ENCODE data around the gene SV2B. TPM values are rescaled to one million over a fixed set of nuclear protein-coding genes. Genes with fewer than 3 reads are reported as not detected.

The SV2B gene
- total RNA-seq, 1 experiment from 2014 or later = not detected

DNA sequence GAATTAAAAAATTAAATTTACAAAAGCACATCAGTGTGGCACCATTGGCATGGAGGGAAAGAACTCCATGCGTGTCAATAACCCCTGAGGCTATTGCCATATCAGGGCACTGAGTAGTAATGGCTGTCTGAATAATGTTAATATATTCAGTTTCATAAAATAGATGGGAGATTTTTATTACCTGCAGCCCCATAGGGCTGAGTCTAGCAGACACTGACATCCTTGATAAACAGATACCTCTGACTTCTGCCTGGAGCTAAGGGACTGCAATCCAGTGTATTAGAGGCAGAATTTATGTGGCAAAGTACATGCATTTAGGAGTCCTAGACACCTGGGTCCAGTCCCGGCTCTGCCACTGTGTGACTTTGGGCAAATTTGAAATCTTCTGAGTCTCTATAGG, 38.8 kb upstream of the SV2B start:
- H3K36me3 ChIP-seq (ENCODE audit: control insufficient read depth in 1 of 2, insufficient read depth in 2 of 2, low read length in 2 of 2) = no peaks in the 10 kb centered on the region
- no peak for DNase-seq (ENCODE audit: low read depth, low spot score)
- no peaks in the 10 kb centered on the region for H4K20me1 ChIP-seq (ENCODE audit: insufficient read depth)
- H3K4me1 ChIP-seq (ENCODE audit: control insufficient read depth in 1 of 2, insufficient read depth in 2 of 2, low read length in 2 of 2) = peaks cover 0 to 2% of the 10 kb centered on the region in 2 experiments; a peak in 1 of 4 replicates
- H3K27ac ChIP-seq (ENCODE audit: low read depth, low read length) = no peak overlapping the region
- POLR2A ChIA-PET = no interaction called here
- no peak overlapping the region for H3K4me2 ChIP-seq (ENCODE audit: low read length)
- no peak overlapping the region for H3K4me3 ChIP-seq (replicated peaks in 1 of 2; ENCODE audit: low read depth in 1 of 2, low read length in 2 of 2)
- BruUV-seq (replicated peaks) = no TSS peak
- H2AFZ ChIP-seq (ENCODE audit: low read depth, low read length, poor library complexity, severe bottlenecking) = no peak overlapping the region
- RAD21 ChIA-PET (ENCODE audit: low non-redundant PET in 1 of 2, low total read pairs in 2 of 2, uncharacterized antibody in 2 of 2, unreplicated experiment in 2 of 2) = no interaction called here
- intact Hi-C loops (cut with micrococcal nuclease) = no loop called here
- TF ChIP-seq ZFX (IDR thresholded peaks at IDR 0.05) (no peak), SP1 (IDR thresholded peaks at IDR 0.05; ENCODE audit: low read depth) (no peak), EZH2phosphoT487 (IDR thresholded peaks at IDR 0.05; ENCODE audit: borderline replicate concordance) (no peak), SIN3A (IDR thresholded peaks at IDR 0.05; ENCODE audit: low read depth) (no peak), CTCF (IDR thresholded peaks at IDR 0.05 in 2 of 3, conservative IDR thresholded peaks at IDR 0.05 in 1 of 3; ENCODE audit: borderline replicate concordance in 1 of 3, insufficient read depth in 1 of 3, low read depth in 2 of 3, low read length in 2 of 3) (no peak), SRF (IDR thresholded peaks at IDR 0.05; ENCODE audit: low read depth) (no peak), TCF7L2 (IDR thresholded peaks at IDR 0.05; ENCODE audit: borderline replicate concordance, extremely low read depth, insufficient read depth, insufficient read length) (no peak), POLR2A (IDR thresholded peaks at IDR 0.05; ENCODE audit: borderline replicate concordance, extremely low read depth, insufficient read depth, insufficient read length) (no peak), ELF1 (IDR thresholded peaks at IDR 0.05; ENCODE audit: borderline replicate concordance, low read depth) (no peak), ZNF274 (IDR thresholded peaks at IDR 0.05; ENCODE audit: low read depth, low read length) (no peak), EZH2 (IDR thresholded peaks at IDR 0.05) (no peak), CEBPB (IDR thresholded peaks at IDR 0.05; ENCODE audit: low read depth) (no peak), EGR1 (IDR thresholded peaks at IDR 0.05; ENCODE audit: low read depth) (no peak), YY1 (IDR thresholded peaks at IDR 0.05; ENCODE audit: extremely low read depth, insufficient replicate concordance, low read depth, low read length) (no peak), FOSL1 (IDR thresholded peaks at IDR 0.05; ENCODE audit: low read depth) (no peak), REST (IDR thresholded peaks at IDR 0.05; ENCODE audit: low read depth) (no peak)
- TF ChIP-seq, protein P1, sequence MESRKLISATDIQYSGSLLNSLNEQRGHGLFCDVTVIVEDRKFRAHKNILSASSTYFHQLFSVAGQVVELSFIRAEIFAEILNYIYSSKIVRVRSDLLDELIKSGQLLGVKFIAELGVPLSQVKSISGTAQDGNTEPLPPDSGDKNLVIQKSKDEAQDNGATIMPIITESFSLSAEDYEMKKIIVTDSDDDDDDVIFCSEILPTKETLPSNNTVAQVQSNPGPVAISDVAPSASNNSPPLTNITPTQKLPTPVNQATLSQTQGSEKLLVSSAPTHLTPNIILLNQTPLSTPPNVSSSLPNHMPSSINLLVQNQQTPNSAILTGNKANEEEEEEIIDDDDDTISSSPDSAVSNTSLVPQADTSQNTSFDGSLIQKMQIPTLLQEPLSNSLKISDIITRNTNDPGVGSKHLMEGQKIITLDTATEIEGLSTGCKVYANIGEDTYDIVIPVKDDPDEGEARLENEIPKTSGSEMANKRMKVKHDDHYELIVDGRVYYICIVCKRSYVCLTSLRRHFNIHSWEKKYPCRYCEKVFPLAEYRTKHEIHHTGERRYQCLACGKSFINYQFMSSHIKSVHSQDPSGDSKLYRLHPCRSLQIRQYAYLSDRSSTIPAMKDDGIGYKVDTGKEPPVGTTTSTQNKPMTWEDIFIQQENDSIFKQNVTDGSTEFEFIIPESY (IDR thresholded peaks at IDR 0.05; ENCODE audit: extremely low read depth, insufficient replicate concordance, low read length) = no peak
- TF ChIP-seq, protein P2, sequence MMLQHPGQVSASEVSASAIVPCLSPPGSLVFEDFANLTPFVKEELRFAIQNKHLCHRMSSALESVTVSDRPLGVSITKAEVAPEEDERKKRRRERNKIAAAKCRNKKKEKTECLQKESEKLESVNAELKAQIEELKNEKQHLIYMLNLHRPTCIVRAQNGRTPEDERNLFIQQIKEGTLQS (IDR thresholded peaks at IDR 0.05) = no peak
- no peaks in the 10 kb centered on the region for H3K79me2 ChIP-seq (ENCODE audit: insufficient read depth, low read length)
- CTCF ChIA-PET = no interaction called here
- H3K9me3 ChIP-seq (ENCODE audit: control insufficient read depth in 1 of 2, insufficient read depth in 1 of 2, low read depth in 1 of 2, low read length in 2 of 2) = no peaks in the 10 kb centered on the region; a peak in 1 of 4 replicates
- no peak overlapping the region for H3K9ac ChIP-seq (ENCODE audit: low read length)
- peaks cover 29% of the 10 kb centered on the region for H3K27me3 ChIP-seq (ENCODE audit: insufficient read depth, low read length)
- no peaks in the 10 kb centered on the region for H3K9me2 ChIP-seq (ENCODE audit: insufficient read depth)
- no peak for ATAC-seq
